Brain pericyte (primary cell): Measurements from ENCODE around the gene DNAJC11.
"Not testable (repeated sequence)": the region's sequence is repeated elsewhere in the genome, so short reads cannot be mapped to it uniquely, and the experiment has no call there.

Experiments used
- DNase-seq: peaks from one replicate; pipeline ENCODE4 v3.0.0-alpha.2; 2012; ENCODE audit warnings: low read depth, low spot score

Gene DNAJC11

DNA sequence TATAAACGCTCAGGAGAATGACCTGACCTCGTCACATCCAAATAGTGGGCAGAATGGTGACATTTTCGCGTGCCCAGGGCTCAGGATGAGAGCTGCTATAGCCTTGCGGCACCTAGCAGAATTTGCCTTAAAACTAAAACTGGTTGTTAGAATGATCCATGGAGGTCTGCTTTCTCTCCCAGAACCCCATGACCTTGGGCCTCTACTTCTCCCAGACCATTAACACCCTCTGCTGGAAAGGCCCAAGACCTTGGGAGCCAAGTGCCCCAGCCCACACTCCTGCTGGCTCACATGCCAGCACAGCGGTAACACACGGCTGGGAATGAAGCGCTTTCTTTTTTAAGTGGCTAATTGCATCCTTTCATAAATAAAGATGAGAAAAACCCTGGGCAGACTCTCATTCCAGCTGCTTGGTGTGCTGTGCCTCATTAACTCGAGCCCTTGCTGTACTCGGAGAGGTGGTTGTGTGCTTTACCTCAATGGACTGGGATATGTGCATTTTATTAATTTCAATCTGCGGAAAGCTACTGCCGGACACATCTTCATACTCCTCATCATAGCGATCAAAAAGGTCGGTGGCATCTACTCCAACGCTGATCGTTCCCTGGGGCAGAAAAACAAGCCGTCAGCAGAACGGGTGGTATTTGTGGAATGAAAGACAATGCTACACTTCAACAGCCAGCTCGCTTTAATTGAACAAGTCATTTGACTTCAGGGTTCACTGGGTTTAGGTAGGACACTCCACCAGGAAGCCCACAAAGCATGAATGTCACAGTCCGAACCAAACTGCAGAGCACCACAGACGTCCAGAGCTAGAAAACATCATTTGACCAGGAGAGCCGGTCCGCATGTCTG, 48.0 kb downstream of the DNAJC11 start:
- no peak for DNase-seq

GRCh38 chr1:6652986-6653385, 48.6 kb downstream of the DNAJC11 start:
- no peak for DNase-seq

GRCh38 chr1:6651909-6652308, 49.7 kb downstream of the DNAJC11 start:
- no peak for DNase-seq

DNA sequence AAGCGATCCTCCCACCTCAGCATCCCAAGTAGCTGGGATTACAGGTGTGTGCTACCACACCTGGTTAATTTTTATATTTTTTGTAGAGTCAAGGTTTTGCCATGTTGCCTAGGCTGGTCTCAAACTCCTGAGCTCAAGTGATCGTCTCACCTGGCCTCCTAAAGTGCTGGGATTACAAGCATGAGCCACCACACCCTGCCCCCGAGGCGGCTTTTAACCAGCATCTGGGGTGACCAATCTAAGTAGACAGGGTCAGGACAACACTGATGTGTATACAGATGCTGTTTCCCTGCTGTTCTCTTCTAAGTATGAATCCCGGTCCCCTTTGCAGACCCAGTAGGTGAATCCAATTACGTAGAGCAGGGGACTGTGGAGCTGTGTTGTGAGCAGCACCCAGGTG, 53.1 kb downstream of the DNAJC11 start:
- no peak for DNase-seq

GRCh38 chr1:6646499-6647148, 55.0 kb downstream of the DNAJC11 start:
- no peak for DNase-seq

DNA sequence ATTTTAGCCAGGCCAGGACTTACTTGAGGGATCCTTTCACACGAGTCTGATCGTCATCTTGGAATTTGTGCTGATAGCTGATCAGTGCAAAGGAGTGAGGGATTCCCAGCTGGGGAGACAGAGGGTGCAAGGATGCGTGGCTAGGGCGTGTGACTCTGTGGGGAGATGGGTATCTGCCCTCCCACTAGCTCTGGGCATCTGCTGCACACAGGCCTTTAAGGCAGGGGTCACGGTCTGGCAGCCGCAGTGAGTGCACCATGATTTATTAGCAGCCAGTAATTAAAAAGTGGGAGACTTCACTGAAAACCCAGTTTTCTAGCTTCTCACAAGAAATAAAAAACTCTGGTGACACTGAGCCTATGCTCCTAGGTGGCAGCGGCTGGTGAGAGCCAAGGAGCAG, 56.6 kb downstream of the DNAJC11 start:
- DNase-seq = no peak

- DNase-seq = not testable (repeated sequence)
Observed at GRCh38 chr1:6640867-6641266, 60.7 kb downstream of the DNAJC11 start.

- DNase-seq = no peak
Observed at GRCh38 chr1:6638226-6638625, 63.4 kb downstream of the DNAJC11 start.

- no peak for DNase-seq
Observed at GRCh38 chr1:6637770-6638169, 63.8 kb downstream of the DNAJC11 start.

- not testable (repeated sequence) for DNase-seq
Observed at GRCh38 chr1:6636778-6637177, 64.8 kb downstream of the DNAJC11 start.

GRCh38 chr1:6635910-6636760, 65.5 kb downstream of the DNAJC11 start:
- no peak for DNase-seq

DNA sequence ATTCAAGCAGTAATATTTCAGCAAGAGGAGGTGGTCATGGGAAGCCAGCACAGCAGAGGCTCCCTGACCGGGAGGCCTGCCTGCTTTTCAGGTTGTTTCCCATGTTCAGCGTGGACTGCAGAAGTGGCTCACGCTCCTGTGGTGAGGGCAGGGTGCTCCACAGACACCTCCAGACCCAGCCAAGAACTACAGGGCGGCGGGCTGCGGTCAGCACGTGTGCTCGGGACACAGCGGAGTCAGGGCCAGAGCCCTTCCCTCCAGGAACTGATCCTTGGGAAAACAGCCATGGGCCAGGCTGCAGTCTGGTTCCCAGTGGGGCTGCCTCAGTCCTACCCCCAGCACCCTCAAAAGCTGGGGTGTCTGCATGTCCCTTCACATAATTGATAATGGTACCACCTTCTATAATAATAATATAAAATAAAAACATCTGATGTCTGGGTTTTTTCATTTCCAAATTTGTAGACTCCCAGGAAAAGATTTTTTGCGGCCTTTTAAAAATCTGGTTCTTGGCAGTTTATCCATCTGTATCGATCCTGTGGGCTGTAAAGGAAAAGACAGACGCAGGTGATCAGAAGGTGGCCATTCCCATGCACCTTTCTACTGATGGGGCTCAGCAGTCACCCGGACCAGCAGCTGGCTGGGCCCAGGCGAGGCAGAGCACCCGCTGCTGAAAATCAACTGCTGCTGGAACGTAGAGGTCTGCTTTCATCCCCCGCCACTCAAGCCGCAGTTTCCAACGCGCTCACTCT, 66.3 kb downstream of the DNAJC11 start:
- DNase-seq = no peak

DNA sequence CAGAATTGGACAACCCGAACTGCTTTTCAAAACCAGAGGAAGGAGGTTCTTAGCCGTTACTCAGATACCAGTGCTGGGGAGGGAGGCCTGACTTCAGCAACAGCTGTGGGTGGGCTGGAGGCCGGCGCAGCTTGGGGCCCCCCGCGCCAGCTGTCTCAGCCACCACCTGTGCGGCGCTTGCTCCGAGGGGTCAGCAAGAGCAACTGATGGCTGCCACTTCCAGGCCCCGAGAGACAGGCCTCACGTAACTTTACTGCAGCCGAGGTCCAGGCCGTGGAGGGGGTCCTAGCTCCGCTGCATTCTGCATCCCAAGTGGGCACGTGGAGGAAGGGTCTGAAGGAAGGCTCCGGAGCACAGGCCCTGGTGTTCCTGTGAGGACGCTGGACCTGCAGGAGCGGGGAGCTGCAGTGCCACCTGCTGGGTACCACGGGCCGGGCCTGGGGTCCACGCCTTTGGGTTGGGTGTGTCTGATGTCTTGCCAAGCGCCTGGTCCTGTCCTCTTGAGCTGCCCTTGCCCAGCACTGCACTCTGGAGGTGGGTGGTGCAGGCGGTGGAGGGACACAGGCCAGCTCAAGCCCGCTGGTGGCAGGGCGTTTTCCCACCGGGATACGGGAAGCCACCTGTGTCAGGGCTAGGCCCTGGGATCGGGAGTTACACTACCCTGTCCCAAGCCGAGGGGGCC, 67.1 kb downstream of the DNAJC11 start:
- no peak for DNase-seq

GRCh38 chr1:6632588-6633514, 68.8 kb downstream of the DNAJC11 start:
- no peak for DNase-seq

DNA sequence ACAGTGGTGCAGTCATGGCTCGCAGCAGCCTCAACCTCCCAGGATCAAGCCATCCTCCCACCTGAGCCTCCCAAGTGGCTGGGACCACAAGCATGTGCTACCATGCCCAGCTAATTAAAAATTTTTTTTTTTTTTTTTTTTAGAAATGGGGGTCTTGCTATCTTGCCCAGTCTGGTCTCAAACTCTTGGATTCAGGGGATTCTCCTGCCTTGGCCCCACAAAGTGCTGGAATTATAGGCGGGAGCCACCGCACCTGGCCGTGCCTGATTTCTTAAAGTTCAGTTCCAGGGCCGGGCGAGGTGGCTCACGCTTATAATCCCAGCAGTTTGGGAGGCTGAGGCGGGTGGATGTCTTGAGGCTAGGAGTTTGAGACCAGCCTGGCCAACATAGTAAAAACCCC, 70.6 kb downstream of the DNAJC11 start:
- no peak for DNase-seq

DNA sequence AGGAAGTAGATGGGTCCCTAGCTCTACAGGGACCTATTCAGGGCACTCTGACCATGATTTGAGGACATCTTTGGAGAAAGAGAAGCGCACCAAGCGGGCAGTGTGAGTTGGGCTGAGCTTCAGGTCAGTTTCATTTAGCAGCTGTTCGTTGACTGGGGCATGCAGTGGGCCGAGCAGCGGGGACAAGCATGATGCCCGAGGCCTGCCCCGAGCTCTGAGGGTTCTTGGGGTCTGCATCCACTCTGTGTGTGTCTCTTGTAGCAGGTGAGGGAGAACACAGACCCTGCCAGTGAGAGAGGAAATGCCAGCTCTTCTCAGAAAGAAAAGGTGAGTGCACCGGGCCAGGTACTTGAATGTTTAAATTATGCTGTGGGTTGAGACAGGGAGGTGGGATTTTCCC, 71.6 kb downstream of the DNAJC11 start:
- DNase-seq = no peak

DNA sequence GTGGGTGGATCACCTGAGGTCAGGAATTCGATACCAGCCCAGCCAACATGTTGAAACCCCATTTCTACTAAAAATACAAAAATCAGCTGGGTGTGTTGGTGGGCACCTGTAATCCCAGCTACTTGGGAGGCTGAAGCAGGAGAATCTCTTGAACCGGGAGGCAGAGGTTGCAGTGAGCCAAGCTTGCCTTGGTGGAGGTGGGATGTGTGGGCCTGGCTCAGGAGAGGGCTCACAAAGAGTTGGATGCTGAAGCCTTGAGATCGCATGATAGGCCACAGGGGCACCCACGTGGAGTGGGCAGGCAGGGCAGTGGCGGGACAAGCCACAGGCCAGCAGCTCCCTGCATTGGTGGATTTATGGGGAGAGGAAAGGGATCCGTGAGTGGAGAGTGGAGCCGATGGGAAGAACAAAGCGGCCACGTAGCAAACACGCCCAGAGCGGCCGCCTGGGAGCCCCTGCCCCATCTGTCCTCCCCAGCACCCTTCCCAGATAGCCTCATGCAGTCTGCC, 72.6 kb downstream of the DNAJC11 start:
- DNase-seq = no peak

- no peak for DNase-seq
Observed at GRCh38 chr1:6627841-6628545, 73.6 kb downstream of the DNAJC11 start.

DNA sequence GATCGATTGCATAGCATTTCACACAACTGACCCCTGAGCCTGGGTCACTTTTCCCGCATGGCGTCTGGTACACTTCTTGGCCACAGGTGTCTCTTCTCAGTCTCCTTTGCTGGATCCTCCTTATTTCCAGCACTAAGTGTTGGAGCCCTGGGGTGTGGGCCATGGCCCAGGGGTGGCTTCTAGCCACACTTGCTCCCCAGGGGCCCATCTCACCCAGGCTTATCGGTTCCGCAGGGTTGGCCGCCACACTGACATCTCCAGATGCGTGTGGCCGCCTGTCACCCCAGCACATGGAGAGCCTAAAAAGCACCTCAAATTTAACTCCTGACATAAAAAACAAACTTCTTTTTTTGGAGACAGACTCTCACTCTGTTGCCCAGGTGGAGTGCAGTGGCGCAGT, 74.6 kb downstream of the DNAJC11 start:
- DNase-seq = no peak
